HG03025 (cell line): ENCODE measurements around the gene LRRC74A.

Experiments
- ATAC-seq: cut with Tn5 transposase; IDR thresholded peaks from one replicate; pipeline ENCODE4 v1.9.1; 2021; ENCODE audit warnings: mild to moderate bottlenecking, moderate library complexity; ENCODE audit not compliant: unreplicated experiment, low FRiP score

The LRRC74A gene

GRCh38 chr14:76917745-76918255 is 91.6 kb downstream of the LRRC74A start:
- no peak for ATAC-seq

GRCh38 chr14:76918256-76918781 is 92.1 kb downstream of the LRRC74A start:
- no peak for ATAC-seq

- ATAC-seq = no peak
These were observed 92.7 kb downstream of the LRRC74A start for GRCh38 chr14:76918782-76919394.
